MG63 (cell line): Measurements from ENCODE around the gene RYR1. TPM values are rescaled to one million over a fixed set of nuclear protein-coding genes. Genes with fewer than 3 reads are reported as not detected.
"Not testable (repeated sequence)": the region's sequence is repeated elsewhere in the genome, so short reads cannot be mapped to it uniquely, and the experiment has no call there.

Experiments
- DNase-seq: peaks from one replicate; pipeline ENCODE4 v3.0.0-alpha.2; 2020
- H3K27me3 ChIP-seq: fragments of 250-450 bp; sonication (Bioruptor Pico); 2 replicates; pipeline ENCODE4 v1.5.1; 2020; ENCODE audit warnings: mild to moderate bottlenecking, moderate library complexity
- H3K36me3 ChIP-seq: fragments of 250-450 bp; sonication (Bioruptor Pico); 2 replicates; pipeline ENCODE4 v1.5.1; 2020; ENCODE audit warnings: mild to moderate bottlenecking, moderate library complexity
- H3K4me3 ChIP-seq: fragments of 250-450 bp; sonication (Bioruptor Pico); 2 replicates; pipeline ENCODE4 v1.5.1; 2020; ENCODE audit warnings: mild to moderate bottlenecking, moderate library complexity
- H3K9me3 ChIP-seq: fragments of 250-450 bp; sonication (Bioruptor Pico); 2 replicates; pipeline ENCODE4 v1.5.1; 2020; ENCODE audit warnings: mild to moderate bottlenecking, moderate library complexity
- total RNA-seq: library from RNA; depleted of rRNA; stranded (reverse); fragments of >200 nt; shearing (Covaris generic); gene quantifications from 2 replicates; pipeline ENCODE4 v1.2.3, GENCODE V29; 2014; ENCODE audit warnings: low replicate concordance

Gene RYR1
- total RNA-seq, 1 experiment from 2014 or later: not detected

- H3K27me3 ChIP-seq: no peaks in the 10 kb centered on the region
- H3K4me3 ChIP-seq: no peak overlapping the region
- no peaks in the 10 kb centered on the region for H3K36me3 ChIP-seq
- H3K9me3 ChIP-seq: no peaks in the 10 kb centered on the region
- no peak for DNase-seq
Observed at GRCh38 chr19:38596057-38596981, 162.8 kb downstream of the RYR1 start.

GRCh38 chr19:38597075-38597474, 163.6 kb downstream of the RYR1 start:
- DNase-seq: no peak
- Histone ChIP-seq H3K9me3 (no peaks in the 10 kb centered on the region), H3K27me3 (no peaks in the 10 kb centered on the region), H3K36me3 (no peaks in the 10 kb centered on the region), H3K4me3 (no peak overlapping the region)

GRCh38 chr19:38599722-38600121, 166.2 kb downstream of the RYR1 start:
- H3K9me3 ChIP-seq: no peaks in the 10 kb centered on the region
- H3K4me3 ChIP-seq: no peak overlapping the region
- DNase-seq: no peak
- no peaks in the 10 kb centered on the region for H3K36me3 ChIP-seq
- H3K27me3 ChIP-seq: no peaks in the 10 kb centered on the region

GRCh38 chr19:38602856-38603255, 169.4 kb downstream of the RYR1 start:
- not testable (repeated sequence) for H3K27me3 ChIP-seq, DNase-seq, H3K9me3 ChIP-seq, H3K36me3 ChIP-seq, H3K4me3 ChIP-seq

- Histone ChIP-seq H3K27me3 (no peaks in the 10 kb centered on the region), H3K9me3 (no peaks in the 10 kb centered on the region), H3K36me3 (no peaks in the 10 kb centered on the region), H3K4me3 (no peak overlapping the region)
- DNase-seq: no peak
Observed at GRCh38 chr19:38606131-38606530, 172.6 kb downstream of the RYR1 start.

GRCh38 chr19:38614289-38614688, 180.8 kb downstream of the RYR1 start:
- Histone ChIP-seq H3K27me3 (no peaks in the 10 kb centered on the region), H3K4me3 (no peak overlapping the region), H3K9me3 (no peaks in the 10 kb centered on the region), H3K36me3 (no peaks in the 10 kb centered on the region; the same call in 1 of the 2 replicates)
- DNase-seq: no peak

GRCh38 chr19:38615007-38615581, 181.6 kb downstream of the RYR1 start:
- H3K4me3 ChIP-seq: no peak overlapping the region
- DNase-seq: no peak

GRCh38 chr19:38616265-38616664, 182.8 kb downstream of the RYR1 start:
- no peaks in the 10 kb centered on the region for H3K9me3 ChIP-seq
- H3K27me3 ChIP-seq: no peaks in the 10 kb centered on the region
- no peak overlapping the region for H3K4me3 ChIP-seq
- peaks cover 16% of the 10 kb centered on the region for H3K36me3 ChIP-seq
- no peak for DNase-seq

More at GRCh38 chr19:38615007-38615581, 181.6 kb downstream of the RYR1 start:
- Histone ChIP-seq H3K27me3 (no peaks in the 10 kb centered on the region), H3K9me3 (no peaks in the 10 kb centered on the region), H3K36me3 (peaks cover 4% of the 10 kb centered on the region)

GRCh38 chr19:38617283-38617763, 183.8 kb downstream of the RYR1 start:
- no peaks in the 10 kb centered on the region for H3K9me3 ChIP-seq
- peaks cover 24% of the 10 kb centered on the region for H3K36me3 ChIP-seq
- no peak for DNase-seq
- no peak overlapping the region for H3K4me3 ChIP-seq
- H3K27me3 ChIP-seq: no peaks in the 10 kb centered on the region

- peak within 1 kb of the TSS; percentile 87 for H3K4me3 ChIP-seq
- H3K9me3 ChIP-seq: no peaks in the 10 kb centered on the region
- peaks cover 31% of the 10 kb centered on the region for H3K36me3 ChIP-seq
- no peak for DNase-seq
- no peaks in the 10 kb centered on the region for H3K27me3 ChIP-seq
Observed at GRCh38 chr19:38617764-38618589, 184.5 kb downstream of the RYR1 start, which contains the start of gene MAP4K1. Gene MAP4K1, minus strand, starts transcription at chr19:38617953. Its CDS starts 58 bp downstream, at chr19:38617895.

- H3K27me3 ChIP-seq: no peaks in the 10 kb centered on the region
- peak; percentile 99 for DNase-seq
- peaks cover 37% of the 10 kb centered on the region for H3K36me3 ChIP-seq
- no peaks in the 10 kb centered on the region for H3K9me3 ChIP-seq
- peak within 1 kb of the TSS; percentile 87 for H3K4me3 ChIP-seq
Observed at GRCh38 chr19:38618590-38619360, 185.3 kb downstream of the RYR1 start, which contains the start of gene EIF3K. Gene EIF3K, plus strand, starts transcription at chr19:38619188. Its CDS starts 81 bp downstream, at chr19:38619269.

- Histone ChIP-seq H3K36me3 (peaks cover 45% of the 10 kb centered on the region), H3K4me3 (peak overlapping the region; percentile 87), H3K27me3 (no peaks in the 10 kb centered on the region), H3K9me3 (no peaks in the 10 kb centered on the region)
- no peak for DNase-seq
Observed at GRCh38 chr19:38619361-38620174, 186.1 kb downstream of the RYR1 start.

GRCh38 chr19:38624822-38625221, 191.3 kb downstream of the RYR1 start:
- DNase-seq: no peak
- no peak overlapping the region for H3K4me3 ChIP-seq
- no peaks in the 10 kb centered on the region for H3K27me3 ChIP-seq
- H3K36me3 ChIP-seq: peaks cover 89% of the 10 kb centered on the region
- no peaks in the 10 kb centered on the region for H3K9me3 ChIP-seq

- no peak for DNase-seq
- Histone ChIP-seq H3K9me3 (no peaks in the 10 kb centered on the region), H3K4me3 (no peak overlapping the region), H3K27me3 (no peaks in the 10 kb centered on the region), H3K36me3 (peaks cover 85% of the 10 kb centered on the region)
Observed at GRCh38 chr19:38626401-38626800, 192.9 kb downstream of the RYR1 start.

GRCh38 chr19:38629568-38629967, 196.1 kb downstream of the RYR1 start:
- H3K4me3 ChIP-seq: no peak overlapping the region
- no peaks in the 10 kb centered on the region for H3K27me3 ChIP-seq
- no peak for DNase-seq
- H3K36me3 ChIP-seq: peaks cover 83% of the 10 kb centered on the region
- no peaks in the 10 kb centered on the region for H3K9me3 ChIP-seq
